ENCODE data around the gene MIPOL1.
"Not testable (repeated sequence)": the region's sequence is repeated elsewhere in the genome, so short reads cannot be mapped to it uniquely, and the experiment has no call there.

The MIPOL1 gene

GRCh38 chr14:37197421-37198272, at the start of gene MIPOL1:
TSS of gene MIPOL1 (plus strand) at chr14:37197937. CDS start at chr14:37247889, 49,952 bp downstream.
- peak within 1 kb of the TSS; percentile 77 to 83 for H3K4me3 Mint-ChIP-seq
- DNase-seq (peak; percentile 2), ATAC-seq (replicated peaks) (peak; percentile 84 to 85)
- H3K36me3 Mint-ChIP-seq: peaks cover 0 to 2% of the 10 kb centered on the region in 2 donors
- no peak within 1 kb of the TSS for H3K27ac Mint-ChIP-seq
- H3K27me3 Mint-ChIP-seq: peaks cover 20 to 35% of the 10 kb centered on the region in 2 donors
- H3K9me3 Mint-ChIP-seq: peaks cover 0 to 5% of the 10 kb centered on the region in 2 donors
- peaks cover 6 to 14% of the 10 kb centered on the region in 2 donors for H3K4me1 Mint-ChIP-seq

- DNase-seq (no peak), ATAC-seq (replicated peaks) (peak; percentile 38 to 65)
- H3K27ac Mint-ChIP-seq: no peak overlapping the region
- H3K4me1 Mint-ChIP-seq: no peaks in the 10 kb centered on the region
- peaks cover 6 to 8% of the 10 kb centered on the region in 2 donors for H3K9me3 Mint-ChIP-seq
- no peak overlapping the region for H3K4me3 Mint-ChIP-seq
- no peaks in the 10 kb centered on the region for H3K36me3 Mint-ChIP-seq
- H3K27me3 Mint-ChIP-seq: no peaks in the 10 kb centered on the region
These were observed 47.3 kb upstream of the MIPOL1 start for GRCh38 chr14:37150414-37150813.

GRCh38 chr14:37153005-37153404, 44.7 kb upstream of the MIPOL1 start:
- Mint-ChIP-seq H3K27me3 (no peaks in the 10 kb centered on the region), H3K4me3 (no peak overlapping the region), H3K4me1 (no peaks in the 10 kb centered on the region), H3K9me3 (peaks cover 7 to 8% of the 10 kb centered on the region in 2 donors), H3K27ac (no peak overlapping the region), H3K36me3 (no peaks in the 10 kb centered on the region)
- ATAC-seq (replicated peaks) (no peak), DNase-seq (no peak)

GRCh38 chr14:37153483-37153882, 44.3 kb upstream of the MIPOL1 start:
- ATAC-seq (replicated peaks) (no peak), DNase-seq (no peak)
- Mint-ChIP-seq H3K4me1 (no peaks in the 10 kb centered on the region), H3K27me3 (no peaks in the 10 kb centered on the region), H3K36me3 (no peaks in the 10 kb centered on the region), H3K9me3 (peaks cover 7 to 8% of the 10 kb centered on the region in 2 donors), H3K4me3 (no peak overlapping the region), H3K27ac (no peak overlapping the region)

- Mint-ChIP-seq H3K4me3 (no peak overlapping the region), H3K27ac (no peak overlapping the region), H3K4me1 (no peaks in the 10 kb centered on the region), H3K27me3 (no peaks in the 10 kb centered on the region), H3K9me3 (peaks cover 16 to 22% of the 10 kb centered on the region in 2 donors), H3K36me3 (no peaks in the 10 kb centered on the region)
- ATAC-seq (replicated peaks) (no peak), DNase-seq (no peak)
These were observed 39.8 kb upstream of the MIPOL1 start for GRCh38 chr14:37157987-37158386.

- not testable (repeated sequence) for H3K4me3 Mint-ChIP-seq; DNase-seq; H3K36me3 Mint-ChIP-seq; H3K27ac Mint-ChIP-seq; ATAC-seq (replicated peaks); H3K27me3 Mint-ChIP-seq; H3K4me1 Mint-ChIP-seq
- H3K9me3 Mint-ChIP-seq: peaks cover 10 to 14% of the 10 kb centered on the region in 2 donors
These were observed 35.4 kb upstream of the MIPOL1 start for GRCh38 chr14:37162307-37162706.

- Mint-ChIP-seq H3K9me3 (peaks cover 3 to 7% of the 10 kb centered on the region in 2 donors), H3K4me1 (no peaks in the 10 kb centered on the region), H3K27me3 (no peaks in the 10 kb centered on the region), H3K4me3 (no peak overlapping the region), H3K36me3 (no peaks in the 10 kb centered on the region), H3K27ac (no peak overlapping the region)
- DNase-seq (no peak), ATAC-seq (replicated peaks) (no peak)
These were observed 31.9 kb upstream of the MIPOL1 start for GRCh38 chr14:37165794-37166193.

GRCh38 chr14:37167151-37168047, 30.3 kb upstream of the MIPOL1 start:
- Mint-ChIP-seq H3K27ac (no peak overlapping the region), H3K27me3 (peaks cover 0 to under 1% of the 10 kb centered on the region in 2 donors), H3K9me3 (peaks cover 0 to under 1% of the 10 kb centered on the region in 2 donors), H3K4me3 (no peak overlapping the region), H3K4me1 (no peaks in the 10 kb centered on the region), H3K36me3 (no peaks in the 10 kb centered on the region)
- no peak for DNase-seq
- ATAC-seq (replicated peaks): no peak

GRCh38 chr14:37168721-37169120, 29.0 kb upstream of the MIPOL1 start:
- Mint-ChIP-seq H3K36me3 (no peaks in the 10 kb centered on the region), H3K4me3 (no peak overlapping the region), H3K9me3 (no peaks in the 10 kb centered on the region), H3K27ac (no peak overlapping the region), H3K4me1 (no peaks in the 10 kb centered on the region), H3K27me3 (peaks cover 0 to 8% of the 10 kb centered on the region in 2 donors)
- DNase-seq (no peak), ATAC-seq (replicated peaks) (no peak)

- DNase-seq (no peak), ATAC-seq (replicated peaks) (no peak)
- no peaks in the 10 kb centered on the region for H3K9me3 Mint-ChIP-seq
- H3K36me3 Mint-ChIP-seq: no peaks in the 10 kb centered on the region
- no peaks in the 10 kb centered on the region for H3K4me1 Mint-ChIP-seq
- H3K27me3 Mint-ChIP-seq: peaks cover 7 to 8% of the 10 kb centered on the region in 2 donors
- H3K27ac Mint-ChIP-seq: no peak overlapping the region
- H3K4me3 Mint-ChIP-seq: no peak overlapping the region
These were observed 27.5 kb upstream of the MIPOL1 start for GRCh38 chr14:37170237-37170636.

- DNase-seq (no peak), ATAC-seq (replicated peaks) (no peak)
- Mint-ChIP-seq H3K4me3 (no peak overlapping the region), H3K27ac (no peak overlapping the region), H3K27me3 (peaks cover 7 to 8% of the 10 kb centered on the region in 2 donors), H3K4me1 (no peaks in the 10 kb centered on the region), H3K36me3 (no peaks in the 10 kb centered on the region), H3K9me3 (no peaks in the 10 kb centered on the region)
These were observed 26.7 kb upstream of the MIPOL1 start for GRCh38 chr14:37170993-37171392.

GRCh38 chr14:37171678-37172023, 26.1 kb upstream of the MIPOL1 start:
- DNase-seq (no peak), ATAC-seq (replicated peaks) (no peak)
- peaks cover 7 to 8% of the 10 kb centered on the region in 2 donors for H3K27me3 Mint-ChIP-seq
- H3K36me3 Mint-ChIP-seq: no peaks in the 10 kb centered on the region
- H3K4me1 Mint-ChIP-seq: no peaks in the 10 kb centered on the region
- peak overlapping the region in 1 of 2 donors; percentile 38 for H3K4me3 Mint-ChIP-seq
- H3K9me3 Mint-ChIP-seq: no peaks in the 10 kb centered on the region
- no peak overlapping the region for H3K27ac Mint-ChIP-seq

- Mint-ChIP-seq H3K4me3 (peak within 1 kb of the TSS; percentile 38 to 53), H3K27ac (no peak within 1 kb of the TSS), H3K27me3 (peaks cover 7 to 8% of the 10 kb centered on the region in 2 donors), H3K4me1 (no peaks in the 10 kb centered on the region), H3K36me3 (no peaks in the 10 kb centered on the region), H3K9me3 (no peaks in the 10 kb centered on the region)
- DNase-seq: no peak
- peak; percentile 39 to 51 for ATAC-seq (replicated peaks)
These were observed 25.5 kb upstream of the MIPOL1 start, which contains the start of gene SLC25A21 for GRCh38 chr14:37172024-37172869. TSS of gene SLC25A21 (minus strand) at chr14:37172606.
